ENCODE results near the gene MAD1L1. TPM values are rescaled to one million over a fixed set of nuclear protein-coding genes. Genes with fewer than 3 reads are reported as not detected.

Gene MAD1L1
- total RNA-seq, 1 experiment from 2014 or later, result 46.7 TPM

DNA sequence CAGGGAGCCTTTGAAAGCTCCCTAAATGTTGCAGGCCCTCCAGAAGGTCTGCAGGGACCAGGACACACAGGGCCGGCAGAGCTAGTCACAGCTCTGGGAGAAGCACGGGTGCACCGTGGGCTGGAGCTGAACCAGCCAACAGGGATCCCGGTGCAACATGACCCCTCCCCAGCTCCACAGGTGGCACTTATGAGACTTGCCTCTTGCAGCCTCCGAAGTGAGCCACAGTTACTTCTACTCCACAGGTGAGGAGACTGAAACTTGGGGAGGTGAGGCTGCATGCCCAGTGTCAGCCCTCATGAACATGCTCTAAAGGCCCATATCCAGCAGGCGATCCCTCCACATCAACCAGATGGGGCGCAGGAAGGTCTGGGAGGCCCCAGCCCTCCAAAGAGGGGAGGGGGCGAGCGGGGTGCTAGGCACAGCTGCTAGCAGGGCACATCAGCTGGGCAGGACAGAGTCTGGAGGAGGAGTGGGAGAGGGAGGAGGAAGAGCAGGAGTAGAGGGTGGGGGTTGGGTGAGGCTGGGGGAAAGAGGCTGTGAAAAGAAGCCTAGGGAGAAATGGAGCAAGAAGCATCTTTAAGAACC is 338.3 kb downstream of the MAD1L1 start:
- Histone ChIP-seq H3K9me3 (ENCODE audit: low read depth, low read length, poor library complexity, severe bottlenecking) (no peaks in the 10 kb centered on the region), H3K36me3 (ENCODE audit: insufficient read depth, low read length, poor library complexity, severe bottlenecking) (no peaks in the 10 kb centered on the region), H3K4me3 (ENCODE audit: low read depth, low read length, poor library complexity, severe bottlenecking) (no peak overlapping the region), H3K27ac (ENCODE audit: low read depth, low read length, poor library complexity, severe bottlenecking) (no peak overlapping the region), H3K4me1 (ENCODE audit: insufficient read depth, low read length, poor library complexity, severe bottlenecking) (no peaks in the 10 kb centered on the region), H3K27me3 (replicated peaks; ENCODE audit: insufficient read depth, low read depth, low read length, poor library complexity) (no peaks in the 10 kb centered on the region)
- DNase-seq (ENCODE audit: low spot score), result no peak
- TF ChIP-seq, protein P1, sequence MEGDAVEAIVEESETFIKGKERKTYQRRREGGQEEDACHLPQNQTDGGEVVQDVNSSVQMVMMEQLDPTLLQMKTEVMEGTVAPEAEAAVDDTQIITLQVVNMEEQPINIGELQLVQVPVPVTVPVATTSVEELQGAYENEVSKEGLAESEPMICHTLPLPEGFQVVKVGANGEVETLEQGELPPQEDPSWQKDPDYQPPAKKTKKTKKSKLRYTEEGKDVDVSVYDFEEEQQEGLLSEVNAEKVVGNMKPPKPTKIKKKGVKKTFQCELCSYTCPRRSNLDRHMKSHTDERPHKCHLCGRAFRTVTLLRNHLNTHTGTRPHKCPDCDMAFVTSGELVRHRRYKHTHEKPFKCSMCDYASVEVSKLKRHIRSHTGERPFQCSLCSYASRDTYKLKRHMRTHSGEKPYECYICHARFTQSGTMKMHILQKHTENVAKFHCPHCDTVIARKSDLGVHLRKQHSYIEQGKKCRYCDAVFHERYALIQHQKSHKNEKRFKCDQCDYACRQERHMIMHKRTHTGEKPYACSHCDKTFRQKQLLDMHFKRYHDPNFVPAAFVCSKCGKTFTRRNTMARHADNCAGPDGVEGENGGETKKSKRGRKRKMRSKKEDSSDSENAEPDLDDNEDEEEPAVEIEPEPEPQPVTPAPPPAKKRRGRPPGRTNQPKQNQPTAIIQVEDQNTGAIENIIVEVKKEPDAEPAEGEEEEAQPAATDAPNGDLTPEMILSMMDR (conservative IDR thresholded peaks at IDR 0.05; ENCODE audit: low read depth, low read length), result no peak
- no peak for TF ChIP-seq EZH2 (IDR thresholded peaks at IDR 0.05; ENCODE audit: borderline replicate concordance, low read depth, low read length, poor library complexity, severe bottlenecking)
- POLR2A ChIA-PET (ENCODE audit: low non-redundant PET), result no interaction called here
- no TSS peak for BruUV-seq (replicated peaks)
- intact Hi-C loops (cut with micrococcal nuclease; ENCODE audit: unreplicated experiment), result no loop called here
- CTCF ChIA-PET, result no interaction called here

DNA sequence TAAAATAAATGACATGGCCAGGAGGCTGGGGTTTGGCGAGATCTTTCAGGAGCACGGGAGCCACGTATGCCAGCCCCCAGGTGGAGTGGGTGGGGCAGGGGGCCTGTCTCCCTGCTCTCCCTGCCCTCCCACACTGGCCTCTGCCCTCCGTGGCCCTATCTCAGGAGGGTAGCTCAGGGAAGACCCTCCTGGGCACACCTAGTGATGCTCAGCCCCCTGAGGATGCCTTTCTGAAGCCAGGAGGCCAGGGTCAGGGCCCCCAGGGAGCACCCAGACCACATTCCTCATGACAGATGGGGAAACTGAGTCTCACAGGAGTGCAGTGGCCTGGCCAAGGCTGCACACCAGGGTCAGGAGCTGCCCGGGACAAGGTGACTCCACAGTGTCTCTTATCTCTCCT is 339.3 kb downstream of the MAD1L1 start:
- no TSS peak for BruUV-seq (replicated peaks)
- no peak for DNase-seq (ENCODE audit: low spot score)
- H3K27me3 ChIP-seq (replicated peaks; ENCODE audit: insufficient read depth, low read depth, low read length, poor library complexity), result no peaks in the 10 kb centered on the region
- H3K9me3 ChIP-seq (ENCODE audit: low read depth, low read length, poor library complexity, severe bottlenecking), result no peaks in the 10 kb centered on the region
- intact Hi-C loops (cut with micrococcal nuclease; ENCODE audit: unreplicated experiment), result no loop called here
- no peaks in the 10 kb centered on the region for H3K4me1 ChIP-seq (ENCODE audit: insufficient read depth, low read length, poor library complexity, severe bottlenecking)
- POLR2A ChIA-PET (ENCODE audit: low non-redundant PET), result no interaction called here
- TF ChIP-seq EZH2 (IDR thresholded peaks at IDR 0.05; ENCODE audit: borderline replicate concordance, low read depth, low read length, poor library complexity, severe bottlenecking), result no peak
- TF ChIP-seq, protein P1 (conservative IDR thresholded peaks at IDR 0.05; ENCODE audit: low read depth, low read length), result no peak
- H3K4me3 ChIP-seq (ENCODE audit: low read depth, low read length, poor library complexity, severe bottlenecking), result no peak overlapping the region
- no peaks in the 10 kb centered on the region for H3K36me3 ChIP-seq (ENCODE audit: insufficient read depth, low read length, poor library complexity, severe bottlenecking)
- no peak overlapping the region for H3K27ac ChIP-seq (ENCODE audit: low read depth, low read length, poor library complexity, severe bottlenecking)
- CTCF ChIA-PET, result no interaction called here

DNA sequence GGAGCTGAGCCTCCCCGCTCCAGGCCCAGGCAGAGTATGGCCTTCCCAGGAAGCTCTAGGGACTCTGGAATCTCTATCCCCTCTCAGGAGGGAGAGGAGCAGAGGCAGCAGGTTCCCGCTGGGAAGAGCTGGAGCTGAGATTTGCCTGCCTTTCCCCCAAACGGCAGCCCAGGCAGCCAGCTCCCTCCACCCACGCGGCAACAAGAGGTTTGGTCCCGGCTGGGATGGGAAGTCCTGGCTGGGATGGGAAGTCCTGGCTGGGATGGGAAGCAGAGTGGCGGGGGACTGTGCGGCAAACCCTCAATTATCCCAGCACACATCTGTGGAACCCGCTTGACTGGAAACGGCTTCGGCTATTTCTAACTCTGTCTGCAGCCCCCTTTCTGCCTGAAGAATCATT is 339.7 kb downstream of the MAD1L1 start:
- Histone ChIP-seq H3K4me3 (ENCODE audit: low read depth, low read length, poor library complexity, severe bottlenecking) (no peak overlapping the region), H3K9me3 (ENCODE audit: low read depth, low read length, poor library complexity, severe bottlenecking) (no peaks in the 10 kb centered on the region), H3K36me3 (ENCODE audit: insufficient read depth, low read length, poor library complexity, severe bottlenecking) (no peaks in the 10 kb centered on the region), H3K27me3 (replicated peaks; ENCODE audit: insufficient read depth, low read depth, low read length, poor library complexity) (no peaks in the 10 kb centered on the region), H3K27ac (ENCODE audit: low read depth, low read length, poor library complexity, severe bottlenecking) (peak overlapping the region; percentile 16), H3K4me1 (ENCODE audit: insufficient read depth, low read length, poor library complexity, severe bottlenecking) (no peaks in the 10 kb centered on the region)
- intact Hi-C loops (cut with micrococcal nuclease; ENCODE audit: unreplicated experiment), result no loop called here
- TF ChIP-seq, protein P1 (conservative IDR thresholded peaks at IDR 0.05; ENCODE audit: low read depth, low read length), result no peak
- TF ChIP-seq EZH2 (IDR thresholded peaks at IDR 0.05; ENCODE audit: borderline replicate concordance, low read depth, low read length, poor library complexity, severe bottlenecking), result no peak
- DNase-seq (ENCODE audit: low spot score), result no peak
- ChIA-PET POLR2A (ENCODE audit: low non-redundant PET) (no interaction called here), CTCF (no interaction called here)
- BruUV-seq (replicated peaks), result no TSS peak
